ENCODE data around the gene RHOT1.
"Not testable (repeated sequence)": the region's sequence is repeated elsewhere in the genome, so short reads cannot be mapped to it uniquely, and the experiment has no call there.

The RHOT1 gene

DNA sequence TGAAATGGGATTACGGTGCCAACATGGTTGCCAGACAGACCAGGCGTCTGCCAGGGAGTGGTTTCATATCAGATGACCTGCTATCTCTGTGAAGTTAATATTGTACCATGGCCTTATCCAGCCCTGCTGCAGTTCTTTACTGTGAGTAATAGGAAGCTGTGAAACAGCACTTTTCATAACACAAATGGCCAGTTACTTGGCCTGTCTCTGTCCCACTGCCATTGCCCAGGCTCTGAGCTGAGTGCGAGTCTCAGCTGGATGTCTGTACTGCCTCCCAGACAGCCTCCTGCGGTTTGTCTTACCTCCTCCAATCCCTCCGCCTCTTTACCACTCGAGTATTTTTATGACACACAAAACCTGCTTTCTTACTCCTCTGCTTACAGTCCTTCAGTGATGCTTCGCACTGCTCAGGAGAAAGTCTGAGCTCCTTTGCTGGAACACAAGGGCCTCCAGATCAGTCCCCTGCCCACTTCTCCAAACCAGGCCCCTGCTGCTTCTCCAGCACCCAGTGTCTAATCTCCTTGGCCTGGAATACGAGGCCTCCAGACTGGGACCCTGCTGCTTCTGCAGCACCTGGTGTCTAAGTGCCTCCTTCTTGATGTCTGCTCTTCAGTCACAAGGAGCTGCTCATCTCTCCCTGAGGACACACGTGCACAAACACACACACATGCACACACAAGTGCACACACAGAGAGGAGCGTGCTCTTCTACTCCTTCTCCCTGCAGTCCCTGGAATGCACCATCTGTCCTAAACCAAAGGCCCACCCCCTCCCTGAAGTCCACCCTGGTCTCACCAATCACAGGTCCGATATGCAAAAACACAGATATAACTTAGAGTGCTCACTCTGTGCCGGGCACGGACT, 17.1 kb upstream of the RHOT1 start:
- DNase-seq (ENCODE audit: low spot score), result no peak

DNA sequence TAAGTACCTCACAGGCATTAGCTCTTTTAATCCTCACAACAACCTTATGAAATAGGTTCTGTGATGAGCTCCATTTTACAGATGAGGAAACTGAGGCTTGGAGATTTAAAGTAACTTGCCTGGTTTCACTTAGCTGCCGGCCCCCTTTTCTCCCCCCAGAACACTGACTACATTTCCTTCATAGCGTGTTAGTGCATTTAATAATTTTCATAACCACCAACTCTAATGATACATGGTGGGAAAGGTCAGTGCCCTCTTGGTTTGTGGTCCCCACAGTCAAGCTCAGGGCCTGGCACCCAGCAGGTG, 16.5 kb upstream of the RHOT1 start:
- DNase-seq (ENCODE audit: low spot score), result no peak

DNA sequence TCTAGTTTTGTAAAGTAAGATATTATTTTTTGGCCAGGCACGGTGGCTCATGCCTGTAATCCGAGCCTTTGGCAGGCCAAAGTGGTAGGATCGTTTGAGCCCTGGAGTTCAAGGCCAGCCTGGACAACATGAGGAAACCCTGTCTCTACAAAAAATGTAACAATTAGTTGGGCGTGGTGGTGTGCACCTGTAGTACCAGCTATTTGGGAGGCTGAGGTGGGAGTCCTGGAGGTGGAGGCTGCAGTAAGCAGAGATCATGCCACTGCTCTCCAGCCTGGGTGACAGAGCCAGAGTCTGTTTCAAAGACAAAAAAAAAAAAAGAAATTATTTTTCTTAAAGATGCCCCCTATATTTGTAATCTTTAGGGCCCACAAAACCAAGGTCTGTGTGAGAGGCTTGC, 16.0 kb upstream of the RHOT1 start:
- DNase-seq (ENCODE audit: low spot score), result no peak

DNA sequence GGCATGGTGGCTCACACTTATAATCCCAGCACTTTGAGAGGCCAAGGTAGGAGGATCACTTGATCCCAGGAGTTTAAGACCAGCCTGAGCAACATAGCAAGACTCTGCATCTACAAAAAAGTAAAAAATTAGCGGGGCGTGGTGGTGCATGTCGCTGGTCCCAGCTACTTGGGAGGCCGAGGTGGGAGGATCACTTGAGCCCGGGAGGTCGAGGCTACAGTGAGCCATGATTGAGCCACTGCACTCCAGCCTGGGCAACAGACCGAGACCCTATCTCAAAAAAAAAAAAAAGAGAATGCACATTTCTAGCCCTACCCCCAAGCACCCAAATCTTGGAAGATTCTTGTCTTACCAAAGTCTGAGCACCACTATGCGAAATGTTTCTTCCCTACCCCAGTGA, 15.6 kb upstream of the RHOT1 start:
- DNase-seq (ENCODE audit: low spot score), result no peak

DNA sequence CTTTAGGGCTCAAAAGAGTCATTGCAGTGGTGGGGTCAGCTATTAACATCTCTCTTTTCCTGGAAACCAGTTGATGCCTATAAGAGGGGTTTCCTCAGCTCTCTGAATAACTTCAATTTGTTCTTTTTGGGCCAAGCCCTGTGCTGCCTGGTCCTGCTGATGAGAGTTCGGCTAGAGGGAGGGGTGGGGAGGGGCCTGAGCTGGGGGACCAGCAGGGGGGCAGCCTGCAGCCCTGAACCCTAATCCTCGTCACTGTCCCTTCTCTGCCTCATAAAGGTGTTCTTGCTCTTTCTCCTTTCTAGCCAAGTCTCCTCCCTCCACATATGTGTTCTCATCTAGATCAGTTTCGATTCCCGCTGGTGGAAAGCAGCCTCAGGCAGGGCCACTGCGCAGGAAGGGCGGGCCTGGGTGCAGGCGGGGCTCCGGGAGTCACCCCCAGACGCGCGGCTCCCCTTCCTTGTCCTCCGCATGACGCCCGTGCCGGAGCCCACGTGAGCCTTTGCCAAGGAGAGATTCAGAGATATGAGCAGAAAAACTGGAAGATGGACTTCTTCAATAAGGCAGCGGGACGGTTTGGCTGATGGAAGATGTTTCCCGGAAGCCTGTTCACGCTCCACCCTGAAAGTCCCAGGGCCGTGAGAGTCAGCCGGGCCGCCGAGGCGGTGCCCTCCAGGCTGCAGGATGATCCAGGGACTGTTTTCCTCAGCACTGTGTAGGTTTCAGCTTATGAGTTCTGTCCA, 15.0 kb upstream of the RHOT1 start:
- peak; percentile 80 for DNase-seq (ENCODE audit: low spot score)

DNA sequence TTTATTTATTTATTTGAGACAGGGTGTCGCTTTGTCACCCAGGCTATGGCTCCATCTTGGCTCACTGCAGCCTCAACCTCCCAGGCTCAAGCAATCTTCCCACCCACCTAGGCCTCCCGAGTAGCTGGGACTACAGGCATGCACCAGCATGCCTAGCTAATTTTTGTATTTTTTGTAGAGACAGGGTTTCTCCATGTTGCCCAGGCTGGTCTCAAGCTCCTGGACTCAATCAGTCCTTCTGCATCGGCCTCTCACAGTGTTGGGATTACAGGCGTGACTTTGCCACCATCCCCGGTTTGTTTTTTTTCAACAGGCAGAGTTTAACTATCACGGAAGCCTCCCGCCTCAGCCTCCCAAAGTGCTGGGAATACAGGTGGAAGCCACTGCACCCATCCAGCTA, 13.8 kb upstream of the RHOT1 start:
- DNase-seq (ENCODE audit: low spot score), result not testable (repeated sequence)

DNA sequence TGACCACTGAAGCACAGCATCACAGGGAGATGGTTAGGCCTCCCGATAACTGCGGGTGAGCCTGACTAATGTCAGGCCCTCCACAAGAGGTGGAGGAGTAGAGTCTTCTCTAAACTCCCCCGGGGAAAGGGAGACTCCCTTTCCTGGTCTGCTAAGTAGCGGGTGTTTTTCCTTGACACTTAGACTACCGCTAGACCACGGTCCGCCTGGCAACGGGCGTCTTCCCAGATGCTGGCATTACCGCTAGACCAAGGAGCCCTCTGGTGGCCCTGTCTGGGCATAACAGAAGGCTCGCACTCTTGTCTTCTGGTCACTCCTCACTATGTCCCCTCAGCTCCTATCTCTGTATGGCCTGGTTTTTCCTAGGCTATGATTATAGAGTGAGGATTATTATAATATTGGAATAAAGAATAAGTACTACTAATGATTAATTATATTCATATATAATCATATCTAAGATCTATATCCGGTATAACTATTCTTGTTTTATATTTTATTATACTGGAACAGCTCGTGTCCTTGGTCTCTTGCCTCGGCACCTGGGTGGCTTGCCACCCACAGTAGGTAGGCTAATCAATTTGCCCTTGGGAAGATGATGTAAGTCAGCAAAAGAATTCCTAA, 6.7 kb upstream of the RHOT1 start:
- not testable (repeated sequence) for DNase-seq (ENCODE audit: low spot score)

DNA sequence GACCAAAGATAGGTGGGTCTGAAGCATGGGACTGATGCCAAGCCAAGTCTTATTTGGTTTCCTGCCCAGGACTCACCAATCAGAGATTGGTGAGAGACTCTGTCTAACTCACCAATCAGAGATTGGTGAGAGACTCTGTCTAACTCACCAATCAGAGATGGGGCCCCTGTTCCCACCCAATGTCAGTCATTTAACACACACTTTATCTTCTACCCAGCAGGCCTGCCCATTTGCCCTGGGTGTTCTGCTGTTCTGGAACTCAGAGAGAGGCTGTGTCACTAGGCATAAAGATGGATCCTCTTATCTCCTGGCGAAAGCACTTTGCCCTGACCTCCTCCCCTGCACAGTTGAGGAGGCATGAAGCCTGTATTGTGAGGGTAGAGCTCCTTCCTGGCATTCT, 5.4 kb upstream of the RHOT1 start:
- peak; percentile 47 for DNase-seq (ENCODE audit: low spot score)

DNA sequence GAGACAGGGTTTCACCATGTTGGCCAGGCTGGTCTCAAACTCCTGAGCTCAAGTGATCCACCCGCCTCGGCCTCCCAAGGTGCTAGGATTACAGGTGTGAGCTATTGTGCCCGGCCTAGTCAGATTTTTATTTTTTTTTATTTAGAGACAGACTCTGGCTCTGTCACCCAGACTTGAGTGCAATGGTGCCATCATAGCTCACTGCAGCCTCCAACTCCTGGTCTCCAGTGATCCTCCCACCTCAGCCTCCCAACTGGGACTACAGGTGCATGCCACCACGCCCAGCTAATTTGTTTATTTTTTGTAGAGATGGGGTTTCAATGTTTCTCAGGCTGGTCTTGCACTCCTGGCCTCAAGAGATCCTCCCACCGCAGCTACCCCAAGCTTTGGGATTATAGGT, 2.8 kb upstream of the RHOT1 start:
- not testable (repeated sequence) for DNase-seq (ENCODE audit: low spot score)

DNA sequence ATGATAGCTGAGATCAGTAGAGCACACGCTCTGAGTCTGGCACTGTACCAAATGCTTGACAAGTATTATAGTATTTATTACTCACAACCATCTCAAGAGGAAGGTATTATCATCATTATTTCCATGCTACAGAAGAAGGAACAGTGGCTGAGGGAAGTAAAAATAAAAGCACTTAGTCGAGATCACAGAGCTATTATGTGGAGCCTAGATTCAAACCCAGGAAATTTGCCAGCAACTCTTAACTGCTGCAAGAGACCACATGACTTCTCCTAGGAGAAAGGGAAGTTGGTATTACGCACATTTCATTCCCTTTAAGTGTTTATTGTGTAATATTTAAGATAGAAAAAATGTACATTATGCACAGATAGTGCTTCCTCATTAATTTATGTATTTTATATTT, 1.0 kb upstream of the RHOT1 start:
- DNase-seq (ENCODE audit: low spot score), result peak; percentile 33

DNA sequence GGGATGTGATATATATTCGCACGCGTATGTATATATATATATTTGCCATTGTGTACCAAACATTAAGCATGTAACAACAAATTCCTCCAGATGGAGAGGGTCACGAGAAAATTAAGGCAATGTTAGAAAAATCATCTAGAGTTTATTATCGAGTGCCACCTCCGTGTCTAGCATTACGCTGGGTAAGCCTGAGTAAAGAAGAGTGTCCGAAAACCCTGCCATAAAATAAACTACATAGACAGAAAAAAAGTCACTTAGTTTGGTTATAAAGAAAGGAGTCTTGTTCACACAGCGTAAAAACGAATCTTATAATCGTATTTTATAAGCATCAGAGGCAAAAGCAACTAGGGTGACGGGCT, 644 bp upstream of the RHOT1 start:
- DNase-seq (ENCODE audit: low spot score), result no peak

DNA sequence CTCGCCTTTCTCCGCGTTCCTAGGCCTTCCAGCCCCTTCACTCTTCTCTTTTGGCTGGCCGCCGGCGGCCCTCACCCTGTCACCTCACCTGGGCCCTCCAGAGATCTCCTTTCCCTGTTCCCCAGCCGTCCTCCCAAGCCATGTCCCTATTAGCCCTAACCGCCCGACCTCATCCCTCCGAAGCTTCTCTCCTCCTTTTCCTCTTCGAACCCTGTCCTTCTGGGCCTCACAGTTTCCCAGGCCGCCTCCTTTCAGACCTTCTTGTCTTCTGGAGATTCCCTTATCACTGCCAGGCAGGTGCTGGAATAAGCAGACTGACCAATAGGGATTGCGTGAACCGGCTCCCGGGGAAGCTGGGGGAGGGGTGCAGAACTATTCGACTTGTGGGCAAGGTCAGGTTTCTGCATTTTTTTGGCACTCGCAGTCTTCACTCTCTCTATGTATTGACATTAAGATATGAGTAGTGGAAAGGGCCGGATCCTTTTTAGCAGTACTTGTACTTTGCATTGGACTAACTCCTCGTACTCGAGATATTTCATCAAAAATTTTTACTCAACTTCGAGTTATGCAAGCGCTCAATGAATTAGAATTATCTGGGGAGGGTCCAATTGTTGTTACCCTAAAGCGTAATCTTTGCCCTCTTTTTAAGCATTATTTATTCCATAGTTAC, 690 bp downstream of the RHOT1 start:
- peak; percentile 47 for DNase-seq (ENCODE audit: low spot score)

DNA sequence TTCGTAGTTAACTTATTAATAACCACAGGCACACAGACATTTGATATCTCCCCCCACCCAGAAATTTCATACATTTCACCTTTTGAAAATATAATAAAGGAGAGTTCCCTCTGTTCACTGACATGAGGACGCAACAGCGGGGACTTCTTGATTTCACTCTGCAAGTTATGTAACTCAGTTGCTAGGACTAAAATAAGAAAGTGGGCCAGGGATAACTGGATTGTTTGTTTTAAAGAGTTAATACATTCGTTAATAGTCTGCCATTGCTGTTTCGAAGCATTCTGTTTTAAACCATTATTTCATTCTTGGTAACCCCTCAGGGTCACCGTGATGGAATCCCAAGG, 1.2 kb downstream of the RHOT1 start:
- no peak for DNase-seq (ENCODE audit: low spot score)

DNA sequence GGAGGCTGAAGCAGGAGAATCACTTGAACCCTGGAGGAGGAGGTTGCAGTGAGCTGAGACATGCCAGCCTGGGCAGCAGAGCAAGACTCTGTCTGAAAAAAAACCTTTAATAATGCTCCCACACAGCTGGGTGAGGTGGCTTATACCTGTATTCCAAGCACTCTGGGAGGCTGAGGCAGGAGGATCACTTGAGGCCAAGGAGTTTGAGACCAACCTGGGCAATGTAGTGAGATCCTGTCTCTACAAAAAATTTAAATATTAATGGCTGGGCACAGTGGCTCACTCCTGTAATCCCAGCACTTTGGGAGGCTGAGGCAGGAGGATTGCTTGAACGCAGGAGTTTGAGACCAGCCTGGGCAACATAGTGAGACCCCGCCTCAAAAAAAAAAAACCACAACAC, 2.1 kb downstream of the RHOT1 start:
- not testable (repeated sequence) for DNase-seq (ENCODE audit: low spot score)

DNA sequence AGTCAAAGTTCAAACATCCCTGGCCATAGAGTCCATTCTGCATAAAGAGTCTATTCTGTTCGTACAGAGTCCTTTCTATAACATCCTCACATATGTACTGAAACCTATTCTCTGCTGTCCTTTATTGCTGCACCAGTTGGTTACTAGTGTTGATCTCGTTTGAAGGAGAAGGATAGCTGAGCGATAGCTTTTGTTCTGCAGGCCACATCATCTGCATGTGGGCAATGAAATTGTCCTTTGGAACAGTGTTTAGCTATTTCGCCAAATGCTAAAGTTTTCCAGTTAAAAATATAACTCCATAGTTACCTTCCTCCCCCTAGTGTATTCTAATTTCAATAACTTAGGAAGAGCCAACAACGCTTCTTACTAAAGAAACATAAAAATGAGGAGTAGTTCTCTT, 6.0 kb downstream of the RHOT1 start:
- DNase-seq (ENCODE audit: low spot score), result no peak

DNA sequence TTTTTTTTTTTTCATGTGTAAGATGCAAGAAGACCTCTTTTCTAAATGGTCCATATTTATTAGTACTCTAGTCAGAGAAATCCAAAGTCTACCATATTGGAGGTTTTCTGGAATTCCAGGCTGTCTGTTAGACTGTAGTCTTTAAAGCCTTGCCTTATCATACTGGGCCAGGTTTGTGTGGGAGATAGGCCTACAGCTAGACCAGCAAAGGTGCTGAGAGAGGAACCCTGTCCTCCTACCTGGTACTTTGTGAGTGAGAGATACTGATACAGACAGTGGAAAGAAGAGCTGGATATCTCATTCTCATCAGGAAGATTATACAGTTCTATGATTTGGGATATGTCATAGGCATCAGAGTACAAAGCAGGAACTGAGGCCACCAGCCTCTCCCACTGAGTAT, 8.1 kb downstream of the RHOT1 start:
- no peak for DNase-seq (ENCODE audit: low spot score)

DNA sequence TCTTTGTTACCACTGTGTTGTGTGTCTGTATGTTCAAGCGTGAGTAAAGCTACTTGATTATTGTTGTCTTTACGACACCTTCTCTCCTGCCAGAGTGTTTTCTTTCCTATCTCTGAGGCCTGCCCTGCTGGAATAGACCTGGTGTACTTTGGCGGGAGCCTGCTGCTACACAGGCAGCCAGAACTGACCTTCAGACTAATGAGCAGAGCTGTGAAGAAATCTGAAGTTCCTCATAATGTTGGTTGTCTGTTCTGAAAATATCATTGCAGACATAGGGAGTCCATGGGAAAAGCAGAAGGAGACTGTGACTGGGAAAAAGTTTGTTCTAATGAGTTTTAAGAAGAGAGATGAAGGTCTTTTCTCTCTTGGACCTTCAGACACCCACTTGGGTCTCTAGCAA, 9.8 kb downstream of the RHOT1 start:
- no peak for DNase-seq (ENCODE audit: low spot score)

DNA sequence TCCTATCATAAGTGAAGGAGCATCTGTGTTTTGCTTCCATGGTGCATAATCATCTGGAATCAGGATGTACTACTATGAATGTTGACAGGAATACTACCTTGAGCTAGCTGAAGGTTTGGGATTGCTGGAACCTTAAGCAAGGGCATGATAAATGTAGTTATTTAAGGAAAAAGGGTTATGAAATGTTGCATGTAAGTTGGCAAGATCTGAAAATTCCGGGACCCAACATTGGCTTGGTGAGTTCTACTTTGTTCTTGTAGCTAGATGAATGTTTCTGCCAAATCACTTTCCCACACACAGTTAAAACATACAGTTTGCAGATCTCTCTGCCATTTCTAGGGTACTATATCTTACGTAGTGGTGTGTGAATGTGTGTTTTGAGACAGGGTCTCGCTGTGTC, 13.6 kb downstream of the RHOT1 start:
- DNase-seq (ENCODE audit: low spot score), result no peak

DNA sequence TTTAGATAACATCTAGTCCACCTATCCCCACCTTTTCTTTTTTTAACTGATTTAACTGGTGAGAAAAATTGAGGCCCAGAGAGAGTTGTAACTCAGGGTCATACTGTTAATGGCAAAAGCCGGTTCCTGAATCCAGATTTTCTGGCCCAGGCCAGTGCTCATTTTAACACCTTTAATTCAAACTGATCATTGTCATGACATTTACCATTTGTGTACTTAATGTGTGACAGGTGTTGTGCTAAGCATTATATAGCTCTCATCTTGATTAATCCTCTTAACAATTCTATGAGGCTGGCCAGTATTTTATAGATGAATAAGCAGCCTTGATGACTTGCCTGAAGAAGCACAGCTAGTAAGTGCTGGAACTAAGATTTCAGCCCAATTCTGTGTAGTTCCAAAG, 14.4 kb downstream of the RHOT1 start:
- no peak for DNase-seq (ENCODE audit: low spot score)

DNA sequence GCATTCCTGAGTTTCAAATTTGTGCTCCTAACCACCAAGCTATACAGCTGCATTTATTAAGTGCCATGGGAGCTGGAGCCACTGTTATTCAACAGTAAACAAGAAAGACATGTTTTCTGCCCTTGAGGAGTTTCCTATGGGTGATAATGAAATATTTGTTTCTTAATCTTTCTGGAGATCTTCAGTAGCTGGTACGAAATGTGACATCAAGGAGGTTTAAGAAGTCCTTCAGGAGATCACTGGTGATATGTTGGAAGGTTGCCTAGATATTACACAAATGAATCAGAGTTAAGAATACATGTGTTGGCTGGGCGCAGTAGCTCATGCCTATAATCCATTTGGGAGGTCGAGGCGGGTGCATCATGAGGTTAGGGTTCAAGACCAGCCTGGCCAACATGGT, 14.9 kb downstream of the RHOT1 start:
- DNase-seq (ENCODE audit: low spot score), result no peak

DNA sequence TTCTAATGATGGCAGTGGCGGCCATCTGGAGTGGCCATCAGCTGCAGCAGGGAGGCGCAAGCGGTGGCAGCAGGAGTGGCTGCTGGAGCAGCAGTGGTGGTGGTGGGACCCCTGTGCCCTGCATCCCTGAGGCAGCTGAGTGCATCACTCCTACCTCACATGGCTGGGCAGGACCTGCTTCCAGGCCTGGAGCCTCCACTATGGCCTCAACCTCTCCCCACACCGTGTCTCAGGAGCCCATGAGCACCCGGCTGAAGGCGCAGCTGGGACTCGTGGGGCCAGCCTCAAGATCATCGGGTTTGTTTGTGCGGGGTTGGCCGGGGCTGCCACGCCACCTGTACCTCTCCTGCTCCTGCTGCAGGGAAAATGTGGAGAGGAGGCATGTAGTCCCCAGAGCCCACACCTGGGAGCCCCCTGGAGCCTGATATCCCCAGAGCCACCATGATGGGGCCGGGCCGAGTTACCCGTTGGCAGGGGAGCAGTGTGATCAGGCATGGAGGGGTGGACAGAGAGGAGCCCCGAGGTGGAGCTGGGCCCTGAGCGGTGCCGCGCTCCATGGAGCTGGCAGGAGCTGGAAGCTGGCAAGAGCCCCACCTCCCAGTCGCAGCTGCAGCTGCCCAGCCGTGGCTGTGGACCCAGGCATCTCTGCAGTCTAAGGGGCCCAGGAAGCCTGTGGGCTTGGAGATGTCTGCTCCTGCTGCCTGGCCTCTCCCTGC, 16.7 kb downstream of the RHOT1 start:
- no peak for DNase-seq (ENCODE audit: low spot score)

Measured in NAMALWA (cell line).